ENCODE data around the gene DLEC1. TPM values are rescaled to one million over a fixed set of nuclear protein-coding genes. Genes with fewer than 3 reads are reported as not detected.
A peak's percentile ranks its signal among the peaks of the same experiment; 100 is the strongest.

Gene DLEC1
- total and polyA plus RNA-seq, 2 donors (not counting 1 experiment from before 2014, with no cell fraction given) = under 0.01 to 0.02 TPM

- Histone ChIP-seq H3K79me2 (ENCODE audit: control insufficient read depth, insufficient read depth, low read length) (no peaks in the 10 kb centered on the region), H3K27ac (ENCODE audit: insufficient read depth, low read length) (no peak overlapping the region), H3K36me3 (ENCODE audit: control insufficient read depth, insufficient read depth, low read length) (no peaks in the 10 kb centered on the region), H2AFZ (ENCODE audit: low read length) (no peak overlapping the region), H3K9me3 (ENCODE audit: control insufficient read depth, insufficient read depth, low read depth, low read length) (no peaks in the 10 kb centered on the region), H3K27me3 (ENCODE audit: control insufficient read depth, insufficient read depth, low read length) (no peaks in the 10 kb centered on the region), H3K9ac (ENCODE audit: insufficient read depth, low read length) (no peak overlapping the region), H4K20me1 (ENCODE audit: control insufficient read depth, extremely low read depth, insufficient read depth, low read length) (no peaks in the 10 kb centered on the region), H3K4me3 (replicated peaks in 1 of 4; ENCODE audit: control extremely low read depth in 1 of 4, insufficient read depth in 1 of 4, low read depth in 3 of 4, low read length in 4 of 4) (no peak overlapping the region), H3K4me2 (ENCODE audit: extremely low read depth, insufficient read depth, low read length) (no peak overlapping the region), H3K4me1 (ENCODE audit: control insufficient read depth, extremely low read depth, insufficient read depth, low read length) (peaks cover 6% of the 10 kb centered on the region)
- no peak for DNase-seq (ENCODE audit: low read depth in 2 of 2)
- TF ChIP-seq CTCF (conservative IDR thresholded peaks at IDR 0.05 in 1 of 2, IDR thresholded peaks at IDR 0.05 in 1 of 2; ENCODE audit: low read depth in 1 of 2, low read length in 2 of 2) (no peak), EZH2 (IDR thresholded peaks at IDR 0.05; ENCODE audit: low read length, missing control alignments) (no peak)
Measured at GRCh38 chr3:38026856-38027255, 12.2 kb upstream of the DLEC1 start.

GRCh38 chr3:38027466-38028465 lies 11.2 kb upstream of the DLEC1 start:
- DNase-seq (ENCODE audit: low read depth in 2 of 2) = no peak
- no peaks in the 10 kb centered on the region for H3K9me3 ChIP-seq (ENCODE audit: control insufficient read depth, insufficient read depth, low read depth, low read length)
- H3K79me2 ChIP-seq (ENCODE audit: control insufficient read depth, insufficient read depth, low read length) = no peaks in the 10 kb centered on the region
- no peak for TF ChIP-seq EZH2 (IDR thresholded peaks at IDR 0.05; ENCODE audit: low read length, missing control alignments)
- TF ChIP-seq CTCF (conservative IDR thresholded peaks at IDR 0.05 in 1 of 2, IDR thresholded peaks at IDR 0.05 in 1 of 2; ENCODE audit: low read depth in 1 of 2, low read length in 2 of 2) = no peak
- no peaks in the 10 kb centered on the region for H3K27me3 ChIP-seq (ENCODE audit: control insufficient read depth, insufficient read depth, low read length)
- no peak overlapping the region for H3K9ac ChIP-seq (ENCODE audit: insufficient read depth, low read length)
- H3K4me1 ChIP-seq (ENCODE audit: control insufficient read depth, extremely low read depth, insufficient read depth, low read length) = peaks cover 6% of the 10 kb centered on the region
- H3K36me3 ChIP-seq (ENCODE audit: control insufficient read depth, insufficient read depth, low read length) = no peaks in the 10 kb centered on the region
- H4K20me1 ChIP-seq (ENCODE audit: control insufficient read depth, extremely low read depth, insufficient read depth, low read length) = no peaks in the 10 kb centered on the region
- no peak overlapping the region for H2AFZ ChIP-seq (ENCODE audit: low read length)
- no peak overlapping the region for H3K4me2 ChIP-seq (ENCODE audit: extremely low read depth, insufficient read depth, low read length)
- peak overlapping the region in 1 of 4 experiments; percentile 72 for H3K4me3 ChIP-seq (replicated peaks in 1 of 4; ENCODE audit: control extremely low read depth in 1 of 4, insufficient read depth in 1 of 4, low read depth in 3 of 4, low read length in 4 of 4)
- no peak overlapping the region for H3K27ac ChIP-seq (ENCODE audit: insufficient read depth, low read length)

GRCh38 chr3:38028621-38029361 lies 10.2 kb upstream of the DLEC1 start:
- Histone ChIP-seq H3K79me2 (ENCODE audit: control insufficient read depth, insufficient read depth, low read length) (no peaks in the 10 kb centered on the region), H2AFZ (ENCODE audit: low read length) (peak overlapping the region; percentile 18), H3K9me3 (ENCODE audit: control insufficient read depth, insufficient read depth, low read depth, low read length) (no peaks in the 10 kb centered on the region), H3K9ac (ENCODE audit: insufficient read depth, low read length) (peak overlapping the region; percentile 66), H3K36me3 (ENCODE audit: control insufficient read depth, insufficient read depth, low read length) (no peaks in the 10 kb centered on the region), H4K20me1 (ENCODE audit: control insufficient read depth, extremely low read depth, insufficient read depth, low read length) (no peaks in the 10 kb centered on the region), H3K4me3 (replicated peaks in 1 of 4; ENCODE audit: control extremely low read depth in 1 of 4, insufficient read depth in 1 of 4, low read depth in 3 of 4, low read length in 4 of 4) (peak overlapping the region; percentile 54 to 72 (median 55)), H3K27me3 (ENCODE audit: control insufficient read depth, insufficient read depth, low read length) (no peaks in the 10 kb centered on the region), H3K4me2 (ENCODE audit: extremely low read depth, insufficient read depth, low read length) (peak overlapping the region; percentile 69), H3K4me1 (ENCODE audit: control insufficient read depth, extremely low read depth, insufficient read depth, low read length) (peaks cover 6% of the 10 kb centered on the region), H3K27ac (ENCODE audit: insufficient read depth, low read length) (no peak overlapping the region)
- TF ChIP-seq EZH2 (IDR thresholded peaks at IDR 0.05; ENCODE audit: low read length, missing control alignments) (no peak), CTCF (conservative IDR thresholded peaks at IDR 0.05 in 1 of 2, IDR thresholded peaks at IDR 0.05 in 1 of 2; ENCODE audit: low read depth in 1 of 2, low read length in 2 of 2) (no peak)
- DNase-seq (ENCODE audit: low read depth in 2 of 2) = no peak
